ENCODE results near the gene RNF141.

RNF141 gene

DNA sequence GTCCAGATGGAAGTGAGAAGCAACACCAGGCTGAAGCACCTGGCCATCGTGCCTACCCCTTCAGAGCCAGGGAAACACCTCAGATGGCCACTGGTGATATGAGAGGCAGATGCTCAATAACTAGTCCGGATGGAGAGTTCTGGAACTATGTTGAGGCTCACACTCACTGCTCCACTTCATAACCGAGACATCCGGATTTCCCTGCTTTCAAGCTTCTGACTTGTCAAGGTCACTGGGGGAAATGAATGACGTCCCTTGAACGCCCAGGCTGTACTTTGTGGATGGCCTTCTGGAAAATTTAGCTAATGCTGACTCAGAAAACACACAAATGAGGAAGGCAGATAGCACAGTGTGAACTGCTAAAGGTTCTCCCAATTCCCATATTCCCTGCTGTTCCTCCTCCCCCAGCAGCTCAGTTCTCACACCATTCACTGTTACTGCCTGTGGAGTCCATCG lies 27.5 kb upstream of the RNF141 start, which contains the start of gene LYVE1:
Gene LYVE1, minus strand, starts transcription at position 180 of the 456 bp plus-strand sequence. Its CDS starts 133 bp downstream, at position 47.
- no peak within 1 kb of the TSS for H3K27ac ChIP-seq
- TF ChIP-seq, protein P1, sequence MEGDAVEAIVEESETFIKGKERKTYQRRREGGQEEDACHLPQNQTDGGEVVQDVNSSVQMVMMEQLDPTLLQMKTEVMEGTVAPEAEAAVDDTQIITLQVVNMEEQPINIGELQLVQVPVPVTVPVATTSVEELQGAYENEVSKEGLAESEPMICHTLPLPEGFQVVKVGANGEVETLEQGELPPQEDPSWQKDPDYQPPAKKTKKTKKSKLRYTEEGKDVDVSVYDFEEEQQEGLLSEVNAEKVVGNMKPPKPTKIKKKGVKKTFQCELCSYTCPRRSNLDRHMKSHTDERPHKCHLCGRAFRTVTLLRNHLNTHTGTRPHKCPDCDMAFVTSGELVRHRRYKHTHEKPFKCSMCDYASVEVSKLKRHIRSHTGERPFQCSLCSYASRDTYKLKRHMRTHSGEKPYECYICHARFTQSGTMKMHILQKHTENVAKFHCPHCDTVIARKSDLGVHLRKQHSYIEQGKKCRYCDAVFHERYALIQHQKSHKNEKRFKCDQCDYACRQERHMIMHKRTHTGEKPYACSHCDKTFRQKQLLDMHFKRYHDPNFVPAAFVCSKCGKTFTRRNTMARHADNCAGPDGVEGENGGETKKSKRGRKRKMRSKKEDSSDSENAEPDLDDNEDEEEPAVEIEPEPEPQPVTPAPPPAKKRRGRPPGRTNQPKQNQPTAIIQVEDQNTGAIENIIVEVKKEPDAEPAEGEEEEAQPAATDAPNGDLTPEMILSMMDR (conservative IDR thresholded peaks at IDR 0.05) = no peak

- TF ChIP-seq, protein P1 (conservative IDR thresholded peaks at IDR 0.05) = no peak
- H3K27ac ChIP-seq = no peak overlapping the region
These were observed 26.5 kb upstream of the RNF141 start for GRCh38 chr11:10567446-10567845.

DNA sequence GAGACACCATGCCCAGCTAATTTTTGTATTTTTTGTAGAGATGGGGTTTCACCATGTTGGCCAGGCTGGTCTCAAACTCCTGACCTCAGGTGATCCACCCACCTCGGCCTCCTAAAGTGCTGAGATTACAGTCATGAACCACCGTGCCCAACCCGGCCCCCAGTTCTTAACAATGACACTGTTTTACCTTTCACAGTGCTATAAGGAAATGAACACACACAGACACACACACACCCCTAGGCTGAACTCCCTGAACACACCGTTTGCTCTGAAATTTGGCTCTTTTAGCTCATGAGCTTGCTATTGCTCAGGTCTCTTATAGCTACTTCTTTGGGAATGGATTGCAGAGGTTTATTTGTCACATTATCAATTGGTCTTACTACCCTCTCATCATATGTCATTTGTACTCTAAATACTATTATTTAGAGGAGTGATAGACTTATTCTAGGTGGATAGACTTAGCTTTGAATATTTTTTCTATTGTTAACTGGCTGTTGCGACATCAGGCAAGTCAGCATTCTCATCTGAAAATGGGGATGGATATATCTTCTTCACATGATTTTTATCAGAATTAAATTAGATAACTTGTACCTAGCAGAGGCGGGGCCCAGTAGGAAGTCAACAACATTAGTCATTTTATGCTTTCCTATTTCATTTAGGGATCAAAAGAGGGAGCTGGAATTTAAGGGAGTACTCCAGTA lies 25.4 kb upstream of the RNF141 start:
- TF ChIP-seq, protein P1 (conservative IDR thresholded peaks at IDR 0.05) = no peak
- H3K27ac ChIP-seq = no peak overlapping the region

DNA sequence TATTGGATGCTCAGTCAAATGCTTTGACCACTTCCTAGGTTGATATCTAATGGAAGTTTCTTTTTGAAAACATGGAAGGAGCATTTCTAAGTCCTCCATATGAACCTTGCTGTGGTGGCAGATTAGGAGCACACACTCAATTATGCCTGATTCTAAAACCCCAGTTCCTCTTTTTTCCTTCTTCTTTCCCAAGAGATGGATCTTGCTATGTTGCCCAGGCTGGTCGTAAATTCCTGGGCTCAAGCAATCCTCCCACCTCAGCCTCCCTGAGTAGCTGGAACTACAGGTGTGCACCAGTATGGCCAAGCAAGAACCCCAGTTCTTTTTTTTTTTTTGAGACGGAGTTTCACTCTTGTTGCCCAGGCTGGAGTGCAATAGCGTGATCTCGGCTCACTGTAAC lies 24.5 kb upstream of the RNF141 start:
- no peak overlapping the region for H3K27ac ChIP-seq
- TF ChIP-seq, protein P1 (conservative IDR thresholded peaks at IDR 0.05) = no peak

DNA sequence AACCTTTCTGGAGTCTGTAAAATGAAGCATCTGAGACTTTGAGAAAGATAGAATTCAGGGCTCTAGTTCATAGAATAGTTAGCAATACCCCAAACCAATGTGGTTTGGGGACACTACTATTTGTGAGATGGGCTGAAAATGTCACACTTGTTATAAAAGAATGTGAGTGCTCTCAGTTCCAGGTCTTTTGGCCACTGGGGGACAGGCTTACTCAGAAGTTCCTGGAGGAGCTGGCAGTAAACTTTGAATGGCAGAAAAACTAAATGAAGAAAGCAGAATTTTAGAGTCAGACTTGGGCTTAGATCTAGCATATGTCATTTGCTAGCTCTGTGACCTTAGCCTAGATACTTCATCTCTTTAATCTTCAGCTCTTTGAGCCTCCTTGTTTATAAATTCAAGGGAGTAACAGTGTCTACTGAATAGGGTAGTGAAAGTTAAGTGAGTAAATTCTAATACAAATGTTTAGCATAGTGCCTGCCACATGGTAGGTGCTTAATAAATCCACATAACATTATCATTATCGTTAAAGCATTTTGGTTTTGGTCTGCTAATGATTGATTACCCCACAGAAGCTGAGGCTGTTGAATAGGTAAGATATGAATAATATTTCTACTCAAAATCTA lies 23.8 kb upstream of the RNF141 start:
- TF ChIP-seq, protein P1 (conservative IDR thresholded peaks at IDR 0.05) = peak; percentile 39

GRCh38 chr11:10564030-10564429 lies 23.0 kb upstream of the RNF141 start:
- no peak overlapping the region for H3K27ac ChIP-seq
- TF ChIP-seq, protein P1 (conservative IDR thresholded peaks at IDR 0.05) = no peak

More for the DNA sequence above, 23.8 kb upstream of the RNF141 start:
- H3K27ac ChIP-seq = no peak overlapping the region

GRCh38 chr11:10561947-10562346 lies 21.0 kb upstream of the RNF141 start:
- TF ChIP-seq, protein P1 (conservative IDR thresholded peaks at IDR 0.05) = no peak
- no peak overlapping the region for H3K27ac ChIP-seq

Data from VCaP (cell line).